ENCODE measurements around the gene ZNF679. TPM values are rescaled to one million over a fixed set of nuclear protein-coding genes. Genes with fewer than 3 reads are reported as not detected.
"Not testable (repeated sequence)": the region's sequence is repeated elsewhere in the genome, so short reads cannot be mapped to it uniquely, and the experiment has no call there.

Gene ZNF679
- total RNA-seq (2016; rRNA removed; fragmentation: Illumina TruSeq; extraction: Trizol): not detected in 2 replicates
- total RNA-seq (2016; cell fraction: cytosol; rRNA removed; fragmentation: Illumina TruSeq; extraction: Trizol; ENCODE audit: low read depth): not detected in 2 replicates
- not detected in 2 replicates for total RNA-seq (2016; cell fraction: insoluble cytoplasmic fraction; rRNA removed; fragmentation: Illumina TruSeq; extraction: Trizol)
- not detected in 2 replicates for total RNA-seq (2016; cell fraction: membrane; rRNA removed; fragmentation: Illumina TruSeq; extraction: Trizol)
- not detected in 2 replicates for total RNA-seq (2016; cell fraction: nucleus; rRNA removed; fragmentation: Illumina TruSeq; extraction: Trizol)
- not detected in 2 replicates for polyA plus RNA-seq (2011; rRNA removed)
- polyA plus RNA-seq (2011; cell fraction: cytosol; rRNA removed): not detected in 2 replicates
- not detected in 2 replicates for polyA plus RNA-seq (2011; cell fraction: nucleus; rRNA removed)
- not detected in 2 replicates for polyA plus RNA-seq (2012)
- polyA plus RNA-seq (2016; cell fraction: cytosol; fragmentation: Illumina TruSeq; extraction: Trizol; ENCODE audit: low read depth): not detected in 2 replicates
- polyA plus RNA-seq (2016; cell fraction: insoluble cytoplasmic fraction; fragmentation: Illumina TruSeq; extraction: Trizol; ENCODE audit: low read depth): not detected in 2 replicates
- polyA plus RNA-seq (2016; cell fraction: membrane; fragmentation: Illumina TruSeq; extraction: Trizol; ENCODE audit: low read depth): not detected in 2 replicates
- polyA plus RNA-seq (2016; cell fraction: nucleus; fragmentation: Illumina TruSeq; extraction: Trizol; ENCODE audit: insufficient read depth, low read depth): not detected in 2 replicates
- not detected in 2 replicates for polyA minus RNA-seq (2011; rRNA and poly(A)+ RNA removed; ENCODE audit: low replicate concordance)
- polyA minus RNA-seq (2011; cell fraction: cytosol; rRNA and poly(A)+ RNA removed): not detected in 2 replicates
- polyA minus RNA-seq (2011; cell fraction: nucleus; rRNA and poly(A)+ RNA removed): not detected in 2 replicates
- not detected for Bru-seq, nascent RNA
- not detected for BruChase-seq, experiment 1, labeled RNA remaining after a 6-hour chase
- BruChase-seq, experiment 2, labeled RNA remaining after a 2-hour chase: not detected
- long read RNA-seq, experiment 1: 0 reads
- long read RNA-seq, experiment 2: 0 reads

DNA sequence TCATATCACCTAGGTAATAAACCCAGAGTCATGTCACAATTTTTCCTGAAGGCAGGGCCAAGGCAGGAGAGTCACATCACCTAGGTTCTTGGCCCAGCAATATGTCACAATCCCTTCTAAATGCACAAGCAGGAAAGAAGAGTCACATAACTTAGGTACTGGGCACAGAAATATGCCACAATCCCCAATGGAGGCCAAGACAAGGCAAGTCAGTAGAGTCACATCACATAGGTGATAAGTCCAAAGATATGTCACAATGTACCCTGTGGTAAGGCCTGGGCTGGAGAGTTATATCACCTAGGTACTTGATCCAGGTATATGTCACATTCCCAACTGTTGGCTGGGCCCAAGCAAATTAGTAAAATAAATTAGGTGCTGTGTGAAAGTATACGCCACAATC, at the start of gene ZNF679:
Gene ZNF679, plus strand, starts transcription at position 301 of the 400 bp plus-strand sequence. CDS start 20,644 bp downstream, outside the sequence.
- 0% methylated on average over 1 of the region's 1 CpG for WGBS (ENCODE audit: low lambda C conversion rate)
- CTCF ChIA-PET (ENCODE audit: low intra/inter-chr PET ratio, low total read pairs); H3K4me2 ChIP-seq (ENCODE audit: low read depth, low read length); H3K4me3 ChIP-seq (replicated peaks in 1 of 3; ENCODE audit: insufficient read depth in 1 of 3, low read depth in 2 of 3, low read length in 3 of 3); H4K20me1 ChIP-seq (ENCODE audit: insufficient read depth, low read length); H3K79me2 ChIP-seq (ENCODE audit: insufficient read depth, low read length); intact Hi-C loops (cut with micrococcal nuclease; ENCODE audit: unreplicated experiment); ATAC-seq; H2AFZ ChIP-seq (ENCODE audit: low read length); FAIRE-seq; DNase-seq (ENCODE audit: low spot score); BruUV-seq (replicated peaks); in situ Hi-C loops (cut with HindIII; ENCODE audit: extremely low pct_ligation_motif_present, low pct_unique_long_range_greater_than_20kb); H3K27me3 ChIP-seq (ENCODE audit: control insufficient read depth in 1 of 2, insufficient read depth in 2 of 2, low read length in 2 of 2); H3K4me1 ChIP-seq (ENCODE audit: insufficient read depth, low read length); H3K9ac ChIP-seq (ENCODE audit: insufficient read depth, low read depth, low read length); POLR2A ChIA-PET; H3K36me3 ChIP-seq (replicated peaks in 1 of 2; ENCODE audit: control insufficient read depth in 1 of 2, insufficient read depth in 2 of 2, low read length in 2 of 2); H3K27ac ChIP-seq (ENCODE audit: extremely low read length, insufficient read depth, low read length): not testable (repeated sequence)
- H3K9me3 ChIP-seq (ENCODE audit: low read length): peaks cover 92% of the 10 kb centered on the region

DNA sequence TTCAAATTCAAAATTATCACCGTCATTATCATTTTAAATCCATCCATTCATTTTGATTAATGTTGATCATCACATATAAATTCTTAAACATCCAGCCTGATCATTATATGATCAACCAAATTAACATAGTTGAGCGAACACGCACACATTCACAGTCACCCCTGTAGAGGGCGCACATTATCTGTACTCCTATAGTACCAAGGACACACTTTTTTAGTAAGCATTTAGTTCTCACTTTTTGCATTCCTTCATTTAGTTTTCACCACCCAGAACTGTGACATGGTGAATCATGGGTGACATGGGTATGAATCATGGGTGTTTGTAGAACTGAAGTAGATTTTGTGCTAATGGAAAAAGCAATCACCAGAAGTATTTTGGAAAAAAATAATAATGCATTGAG, 47.3 kb upstream of the ZNF679 start:
- no peak overlapping the region for H3K9ac ChIP-seq (ENCODE audit: insufficient read depth, low read depth, low read length)
- ATAC-seq (no peak), DNase-seq (ENCODE audit: low spot score) (no peak), FAIRE-seq (no peak)
- H3K4me3 ChIP-seq (replicated peaks in 1 of 3; ENCODE audit: insufficient read depth in 1 of 3, low read depth in 2 of 3, low read length in 3 of 3): no peak overlapping the region
- no peak overlapping the region for H3K27ac ChIP-seq (ENCODE audit: extremely low read length, insufficient read depth, low read length)
- ChIA-PET CTCF (ENCODE audit: low intra/inter-chr PET ratio, low total read pairs) (no interaction called here), POLR2A (no interaction called here)
- no peaks in the 10 kb centered on the region for H3K4me1 ChIP-seq (ENCODE audit: insufficient read depth, low read length)
- H4K20me1 ChIP-seq (ENCODE audit: insufficient read depth, low read length): no peaks in the 10 kb centered on the region
- H3K27me3 ChIP-seq (ENCODE audit: control insufficient read depth in 1 of 2, insufficient read depth in 2 of 2, low read length in 2 of 2): no peaks in the 10 kb centered on the region
- BruUV-seq (replicated peaks): no TSS peak
- WGBS (ENCODE audit: low lambda C conversion rate): 30% methylated on average over 4 of the region's 4 CpGs
- no peaks in the 10 kb centered on the region for H3K36me3 ChIP-seq (replicated peaks in 1 of 2; ENCODE audit: control insufficient read depth in 1 of 2, insufficient read depth in 2 of 2, low read length in 2 of 2)
- peaks cover 63% of the 10 kb centered on the region for H3K9me3 ChIP-seq (ENCODE audit: low read length)
- no peak overlapping the region for H2AFZ ChIP-seq (ENCODE audit: low read length)
- H3K79me2 ChIP-seq (ENCODE audit: insufficient read depth, low read length): no peaks in the 10 kb centered on the region
- H3K4me2 ChIP-seq (ENCODE audit: low read depth, low read length): no peak overlapping the region
- intact Hi-C loops (cut with micrococcal nuclease; ENCODE audit: unreplicated experiment) (loop anchor here (5.0 kb wide), 1 partner anchor 436 kb away; no protein-coding TSS in a partner anchor), in situ Hi-C loops (cut with HindIII; ENCODE audit: extremely low pct_ligation_motif_present, low pct_unique_long_range_greater_than_20kb) (loop anchor here (25.0 kb wide), 1 partner anchor 431 kb away; no protein-coding TSS in a partner anchor)
- TF ChIP-seq ZNF746 (CRISPR knock-in tag; IDR thresholded peaks at IDR 0.05) (no peak), ARNT2 (CRISPR knock-in tag; IDR thresholded peaks at IDR 0.05; ENCODE audit: low read depth) (no peak), KDM1A (CRISPR knock-in tag; IDR thresholded peaks at IDR 0.05) (no peak), NFE2 (CRISPR knock-in tag; IDR thresholded peaks at IDR 0.05) (no peak), NFIB (CRISPR knock-in tag; IDR thresholded peaks at IDR 0.05; ENCODE audit: borderline replicate concordance) (no peak), MEF2D (CRISPR knock-in tag; IDR thresholded peaks at IDR 0.05) (no peak), ZNF468 (CRISPR knock-in tag; IDR thresholded peaks at IDR 0.05) (no peak), SIX4 (CRISPR knock-in tag; IDR thresholded peaks at IDR 0.05) (no peak), ZNF839 (CRISPR knock-in tag; IDR thresholded peaks at IDR 0.05; ENCODE audit: borderline replicate concordance) (no peak), ATF1 (CRISPR knock-in tag; IDR thresholded peaks at IDR 0.05) (no peak), CHCHD3 (CRISPR knock-in tag; IDR thresholded peaks at IDR 0.05) (no peak)
- TF ChIP-seq, protein P1, sequence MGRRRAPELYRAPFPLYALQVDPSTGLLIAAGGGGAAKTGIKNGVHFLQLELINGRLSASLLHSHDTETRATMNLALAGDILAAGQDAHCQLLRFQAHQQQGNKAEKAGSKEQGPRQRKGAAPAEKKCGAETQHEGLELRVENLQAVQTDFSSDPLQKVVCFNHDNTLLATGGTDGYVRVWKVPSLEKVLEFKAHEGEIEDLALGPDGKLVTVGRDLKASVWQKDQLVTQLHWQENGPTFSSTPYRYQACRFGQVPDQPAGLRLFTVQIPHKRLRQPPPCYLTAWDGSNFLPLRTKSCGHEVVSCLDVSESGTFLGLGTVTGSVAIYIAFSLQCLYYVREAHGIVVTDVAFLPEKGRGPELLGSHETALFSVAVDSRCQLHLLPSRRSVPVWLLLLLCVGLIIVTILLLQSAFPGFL (CRISPR knock-in tag; IDR thresholded peaks at IDR 0.05): no peak
- TF ChIP-seq, protein P2, sequence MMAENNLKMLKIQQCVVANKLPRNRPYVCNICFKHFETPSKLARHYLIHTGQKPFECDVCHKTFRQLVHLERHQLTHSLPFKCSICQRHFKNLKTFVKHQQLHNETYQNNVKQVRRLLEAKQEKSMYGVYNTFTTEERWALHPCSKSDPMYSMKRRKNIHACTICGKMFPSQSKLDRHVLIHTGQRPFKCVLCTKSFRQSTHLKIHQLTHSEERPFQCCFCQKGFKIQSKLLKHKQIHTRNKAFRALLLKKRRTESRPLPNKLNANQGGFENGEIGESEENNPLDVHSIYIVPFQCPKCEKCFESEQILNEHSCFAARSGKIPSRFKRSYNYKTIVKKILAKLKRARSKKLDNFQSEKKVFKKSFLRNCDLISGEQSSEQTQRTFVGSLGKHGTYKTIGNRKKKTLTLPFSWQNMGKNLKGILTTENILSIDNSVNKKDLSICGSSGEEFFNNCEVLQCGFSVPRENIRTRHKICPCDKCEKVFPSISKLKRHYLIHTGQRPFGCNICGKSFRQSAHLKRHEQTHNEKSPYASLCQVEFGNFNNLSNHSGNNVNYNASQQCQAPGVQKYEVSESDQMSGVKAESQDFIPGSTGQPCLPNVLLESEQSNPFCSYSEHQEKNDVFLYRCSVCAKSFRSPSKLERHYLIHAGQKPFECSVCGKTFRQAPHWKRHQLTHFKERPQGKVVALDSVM (CRISPR knock-in tag; IDR thresholded peaks at IDR 0.05): no peak
